Astrocyte of the cerebellum (primary cell): ENCODE data around the gene TAS2R41.

Source experiments
- DNase-seq: peaks from one replicate; pipeline ENCODE4 v3.0.0-alpha.2; 2011; ENCODE audit warnings: low read depth
- H3K4me3 ChIP-seq: 2 replicates; pipeline ENCODE4 v1.5.1; 2011; ENCODE audit warnings: mild to moderate bottlenecking, low read depth, low read length, moderate library complexity
- in situ Hi-C: cut with HindIII; loops from 2 replicates; pipeline ENCODE4 v1.10.0; 2017; ENCODE audit warnings: low sequenced_read_pairs
- TF ChIP-seq, protein P1 (sequence below): IDR thresholded peaks from 2 replicates; pipeline ENCODE4 v1.5.1; 2012; ENCODE audit warnings: low read length, low read depth, moderate library complexity, mild to moderate bottlenecking; ENCODE audit errors: missing control alignments

Gene TAS2R41

DNA sequence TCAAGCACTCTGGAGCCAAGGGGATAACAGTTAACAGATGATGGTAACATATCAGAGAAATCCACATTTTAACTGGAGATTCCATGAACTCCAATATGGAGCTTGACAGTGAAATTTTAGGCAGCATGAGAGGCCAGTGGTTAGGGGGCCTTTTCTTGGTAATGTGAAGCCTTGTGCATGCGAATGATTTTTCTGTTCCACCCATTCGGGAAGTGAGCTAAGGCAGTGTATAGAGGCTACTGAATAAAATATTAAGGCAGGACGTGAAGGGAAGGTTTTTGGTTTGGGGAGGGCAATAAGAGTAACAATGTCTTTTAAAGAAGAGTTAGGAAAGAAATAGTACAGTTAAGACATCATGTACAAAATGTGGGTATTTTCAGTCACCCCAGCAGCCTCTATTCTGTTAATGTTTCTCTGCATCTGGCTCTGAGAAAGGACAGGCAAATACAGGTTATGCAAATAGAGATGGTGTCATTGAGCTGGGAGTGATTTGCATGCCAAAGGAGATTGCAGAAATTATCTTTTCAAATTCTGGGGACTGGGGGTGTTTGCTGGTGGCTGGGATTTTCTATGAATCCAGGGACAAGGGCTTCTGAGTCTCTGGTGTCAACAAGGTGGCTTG lies 41.2 kb upstream of the TAS2R41 start:
- DNase-seq = no peak
- H3K4me3 ChIP-seq = no peak overlapping the region
- in situ Hi-C loops = no loop called here
- TF ChIP-seq, protein P1, sequence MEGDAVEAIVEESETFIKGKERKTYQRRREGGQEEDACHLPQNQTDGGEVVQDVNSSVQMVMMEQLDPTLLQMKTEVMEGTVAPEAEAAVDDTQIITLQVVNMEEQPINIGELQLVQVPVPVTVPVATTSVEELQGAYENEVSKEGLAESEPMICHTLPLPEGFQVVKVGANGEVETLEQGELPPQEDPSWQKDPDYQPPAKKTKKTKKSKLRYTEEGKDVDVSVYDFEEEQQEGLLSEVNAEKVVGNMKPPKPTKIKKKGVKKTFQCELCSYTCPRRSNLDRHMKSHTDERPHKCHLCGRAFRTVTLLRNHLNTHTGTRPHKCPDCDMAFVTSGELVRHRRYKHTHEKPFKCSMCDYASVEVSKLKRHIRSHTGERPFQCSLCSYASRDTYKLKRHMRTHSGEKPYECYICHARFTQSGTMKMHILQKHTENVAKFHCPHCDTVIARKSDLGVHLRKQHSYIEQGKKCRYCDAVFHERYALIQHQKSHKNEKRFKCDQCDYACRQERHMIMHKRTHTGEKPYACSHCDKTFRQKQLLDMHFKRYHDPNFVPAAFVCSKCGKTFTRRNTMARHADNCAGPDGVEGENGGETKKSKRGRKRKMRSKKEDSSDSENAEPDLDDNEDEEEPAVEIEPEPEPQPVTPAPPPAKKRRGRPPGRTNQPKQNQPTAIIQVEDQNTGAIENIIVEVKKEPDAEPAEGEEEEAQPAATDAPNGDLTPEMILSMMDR = no peak

DNA sequence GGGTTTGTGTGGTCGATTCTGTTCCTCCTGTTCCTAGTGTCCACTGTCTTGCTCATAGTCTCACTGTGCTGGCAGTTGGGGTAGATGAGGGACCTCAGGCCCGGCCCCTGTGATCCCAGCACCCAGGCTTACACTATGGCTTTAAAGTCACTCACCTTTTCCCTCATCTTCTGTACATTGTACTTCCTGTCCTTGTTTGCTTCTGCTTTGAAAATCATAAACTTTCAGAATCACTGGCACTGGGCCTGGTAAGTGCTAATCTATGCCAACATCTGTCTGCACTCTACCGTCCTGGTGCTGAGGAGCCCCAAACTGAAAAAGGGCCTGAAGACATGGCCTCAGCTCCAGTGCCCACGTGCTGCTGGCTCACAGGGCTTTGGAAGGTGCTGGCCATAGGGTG lies 40.1 kb upstream of the TAS2R41 start:
- TF ChIP-seq, protein P1 = no peak
- no peak overlapping the region for H3K4me3 ChIP-seq
- in situ Hi-C loops = no loop called here
- DNase-seq = no peak

DNA sequence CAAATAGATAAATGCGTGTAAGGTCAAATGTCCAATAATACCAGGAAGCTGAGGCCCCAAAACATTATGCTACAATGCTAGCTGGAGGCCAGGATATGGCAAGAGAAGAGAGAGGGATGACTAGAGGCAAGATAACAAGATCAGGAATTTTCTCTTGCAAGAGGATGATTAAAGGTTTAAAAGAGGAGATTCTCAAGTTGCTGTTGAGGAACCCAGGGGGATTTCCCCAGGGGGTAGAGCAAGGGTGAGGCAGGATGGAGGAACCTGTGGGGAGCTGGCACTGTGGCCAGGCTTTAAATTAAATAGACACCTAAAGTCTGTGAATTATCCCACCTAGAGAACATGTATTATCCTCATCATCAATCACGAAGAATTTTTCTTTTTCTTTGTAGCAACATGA lies 37.8 kb upstream of the TAS2R41 start:
- no peak overlapping the region for H3K4me3 ChIP-seq
- TF ChIP-seq, protein P1 = no peak
- in situ Hi-C loops = no loop called here
- DNase-seq = no peak

DNA sequence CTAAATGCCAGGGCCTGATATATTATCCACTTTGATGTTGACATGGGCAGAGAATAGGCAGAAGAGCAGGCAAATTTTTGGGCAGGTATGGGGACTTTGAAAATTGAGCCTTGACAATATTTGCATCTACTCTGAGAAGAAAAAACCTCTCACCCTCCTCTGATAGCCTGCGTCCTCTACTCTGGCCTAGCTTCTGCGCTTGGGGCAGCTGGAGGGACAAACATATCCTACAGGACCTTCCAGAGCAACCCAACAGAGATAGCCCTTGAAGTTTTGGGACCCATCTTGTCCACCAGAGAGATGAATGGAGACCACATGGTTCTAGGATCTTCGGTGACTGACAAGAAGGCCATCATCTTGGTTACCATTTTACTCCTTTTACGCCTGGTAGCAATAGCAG lies 34.5 kb upstream of the TAS2R41 start, which contains the start of gene TAS2R60:
TSS of gene TAS2R60 (plus strand) at position 301 of the 400 bp plus-strand sequence. CDS start at position 301, 0 bp downstream.
- H3K4me3 ChIP-seq = no peak within 1 kb of the TSS
- TF ChIP-seq, protein P1 = no peak
- in situ Hi-C loops = no loop called here
- DNase-seq = no peak

DNA sequence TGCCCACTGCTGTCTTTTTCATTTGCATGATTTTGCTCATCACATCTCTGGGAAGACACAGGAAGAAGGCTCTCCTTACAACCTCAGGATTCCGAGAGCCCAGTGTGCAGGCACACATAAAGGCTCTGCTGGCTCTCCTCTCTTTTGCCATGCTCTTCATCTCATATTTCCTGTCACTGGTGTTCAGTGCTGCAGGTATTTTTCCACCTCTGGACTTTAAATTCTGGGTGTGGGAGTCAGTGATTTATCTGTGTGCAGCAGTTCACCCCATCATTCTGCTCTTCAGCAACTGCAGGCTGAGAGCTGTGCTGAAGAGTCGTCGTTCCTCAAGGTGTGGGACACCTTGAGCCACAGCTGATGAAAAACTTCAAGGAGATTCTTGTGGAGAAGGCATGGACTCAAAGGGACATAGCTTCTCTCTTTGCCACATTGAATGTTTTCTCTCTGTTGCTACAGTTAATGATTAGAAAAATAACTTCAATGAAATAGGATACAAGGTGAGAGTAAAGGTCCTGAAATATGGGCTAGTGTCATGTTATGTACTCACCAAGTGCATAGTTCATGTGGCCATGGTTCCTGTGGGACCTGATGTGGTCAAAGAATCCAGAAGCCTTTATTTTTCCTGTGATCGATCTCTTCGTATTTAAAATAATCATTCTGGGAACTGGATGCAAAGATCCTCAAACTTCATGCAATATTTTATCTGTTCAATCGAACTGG lies 33.5 kb upstream of the TAS2R41 start:
- DNase-seq = no peak
- in situ Hi-C loops = no loop called here
- no peak overlapping the region for H3K4me3 ChIP-seq
- TF ChIP-seq, protein P1 = no peak

DNA sequence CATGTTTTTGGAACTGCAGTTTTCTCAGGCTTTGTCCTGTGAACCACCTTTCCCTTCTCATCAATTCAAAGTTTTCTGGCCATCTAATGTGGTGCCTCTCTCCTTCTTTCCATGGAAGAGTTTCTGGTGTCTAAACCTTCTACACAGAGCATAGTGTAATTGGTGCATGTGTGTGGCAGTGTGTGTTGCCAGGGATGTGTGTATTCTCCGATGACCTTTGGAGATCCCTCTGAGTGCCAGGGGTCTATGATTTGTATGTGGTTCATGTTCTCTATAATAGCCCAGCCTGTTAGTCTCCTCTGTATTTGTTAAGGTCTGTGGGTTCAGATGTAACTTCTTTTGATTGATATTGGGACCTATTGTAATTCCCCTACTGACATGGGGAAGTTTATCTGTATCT lies 32.9 kb upstream of the TAS2R41 start:
- no peak overlapping the region for H3K4me3 ChIP-seq
- no peak for DNase-seq
- in situ Hi-C loops = no loop called here
- TF ChIP-seq, protein P1 = no peak
